ENCODE measurements around the gene SH3BP1. TPM values are rescaled to one million over a fixed set of nuclear protein-coding genes. Genes with fewer than 3 reads are reported as not detected.

The SH3BP1 gene
- total and polyA plus RNA-seq, 2 experiments from 2014 or later: 9.5 to 46.7 TPM

Small RNA genes within 50 kb of the gene (small RNA-seq; reads per million reads assigned to genes)
- gene RN7SL385P (ENCODE audit: low replicate concordance): 0.10 reads per million

Other genes starting within 250 kb of the SH3BP1 start
- 0.35 and 0.62 TPM in 2 replicates for gene ELFN2, start 212.2 kb upstream of the SH3BP1 start, total RNA-seq (2014; rRNA removed; shearing (Covaris generic))
- gene ELFN2, start 212.2 kb upstream of the SH3BP1 start, polyA plus RNA-seq (2016; fragmentation: Nextera tagmentation; extraction: Ambion mirVana): 0.18 and 0.23 TPM in 2 replicates
- 1.9 and 3.8 TPM in 2 replicates for gene MFNG, start 153.3 kb upstream of the SH3BP1 start, total RNA-seq (2014; rRNA removed; shearing (Covaris generic))
- 1.1 and 1.4 TPM in 2 replicates for gene MFNG, start 153.3 kb upstream of the SH3BP1 start, polyA plus RNA-seq (2016; fragmentation: Nextera tagmentation; extraction: Ambion mirVana)
- 17.0 and 17.2 TPM in 2 replicates for gene CARD10, start 120.3 kb upstream of the SH3BP1 start, total RNA-seq (2014; rRNA removed; shearing (Covaris generic))
- gene CARD10, start 120.3 kb upstream of the SH3BP1 start, polyA plus RNA-seq (2016; fragmentation: Nextera tagmentation; extraction: Ambion mirVana): 5.4 and 5.8 TPM in 2 replicates
- gene CDC42EP1, start 79.2 kb upstream of the SH3BP1 start, total RNA-seq (2014; rRNA removed; shearing (Covaris generic)): 8.5 and 10.2 TPM in 2 replicates
- gene CDC42EP1, start 79.2 kb upstream of the SH3BP1 start, polyA plus RNA-seq (2016; fragmentation: Nextera tagmentation; extraction: Ambion mirVana): 7.7 and 8.4 TPM in 2 replicates
- not detected in 2 replicates for gene LGALS2, start 59.6 kb upstream of the SH3BP1 start, total RNA-seq (2014; rRNA removed; shearing (Covaris generic))
- not detected in 2 replicates for gene LGALS2, start 59.6 kb upstream of the SH3BP1 start, polyA plus RNA-seq (2016; fragmentation: Nextera tagmentation; extraction: Ambion mirVana)
- gene GGA1, start 30.8 kb upstream of the SH3BP1 start, total RNA-seq (2014; rRNA removed; shearing (Covaris generic)): 53.7 and 57.1 TPM in 2 replicates
- gene GGA1, start 30.8 kb upstream of the SH3BP1 start, polyA plus RNA-seq (2016; fragmentation: Nextera tagmentation; extraction: Ambion mirVana): 33.1 and 36.9 TPM in 2 replicates
- gene PDXP, start 19.1 kb downstream of the SH3BP1 start, total RNA-seq (2014; rRNA removed; shearing (Covaris generic)): 44.2 and 55.6 TPM in 2 replicates
- gene PDXP, start 19.1 kb downstream of the SH3BP1 start, polyA plus RNA-seq (2016; fragmentation: Nextera tagmentation; extraction: Ambion mirVana): 15.0 and 18.5 TPM in 2 replicates
- gene LGALS1, start 36.0 kb downstream of the SH3BP1 start, total RNA-seq (2014; rRNA removed; shearing (Covaris generic)): 31.2 and 58.7 TPM in 2 replicates
- 62.5 and 72.6 TPM in 2 replicates for gene LGALS1, start 36.0 kb downstream of the SH3BP1 start, polyA plus RNA-seq (2016; fragmentation: Nextera tagmentation; extraction: Ambion mirVana)
- gene NOL12, start 46.7 kb downstream of the SH3BP1 start, total RNA-seq (2014; rRNA removed; shearing (Covaris generic)): 18.6 and 22.2 TPM in 2 replicates
- 48.5 and 58.8 TPM in 2 replicates for gene NOL12, start 46.7 kb downstream of the SH3BP1 start, polyA plus RNA-seq (2016; fragmentation: Nextera tagmentation; extraction: Ambion mirVana)
- 41.2 and 48.4 TPM in 2 replicates for gene TRIOBP, start 57.4 kb downstream of the SH3BP1 start, total RNA-seq (2014; rRNA removed; shearing (Covaris generic))
- gene TRIOBP, start 57.4 kb downstream of the SH3BP1 start, polyA plus RNA-seq (2016; fragmentation: Nextera tagmentation; extraction: Ambion mirVana): 21.4 and 22.6 TPM in 2 replicates
- gene GCAT, start 168.3 kb downstream of the SH3BP1 start, total RNA-seq (2014; rRNA removed; shearing (Covaris generic)): 61.3 and 87.3 TPM in 2 replicates
- gene GCAT, start 168.3 kb downstream of the SH3BP1 start, polyA plus RNA-seq (2016; fragmentation: Nextera tagmentation; extraction: Ambion mirVana): 36.8 and 39.1 TPM in 2 replicates
- 0.23 and 0.63 TPM in 2 replicates for gene GALR3, start 183.7 kb downstream of the SH3BP1 start, total RNA-seq (2014; rRNA removed; shearing (Covaris generic))
- 0.36 TPM in 1 of 2 replicates, not detected in the other for gene GALR3, start 183.7 kb downstream of the SH3BP1 start, polyA plus RNA-seq (2016; fragmentation: Nextera tagmentation; extraction: Ambion mirVana)
- 13.0 and 13.6 TPM in 2 replicates for gene ANKRD54, start 204.7 kb downstream of the SH3BP1 start, total RNA-seq (2014; rRNA removed; shearing (Covaris generic))
- gene ANKRD54, start 204.7 kb downstream of the SH3BP1 start, polyA plus RNA-seq (2016; fragmentation: Nextera tagmentation; extraction: Ambion mirVana): 14.0 and 14.1 TPM in 2 replicates
- gene EIF3L, start 209.8 kb downstream of the SH3BP1 start, total RNA-seq (2014; rRNA removed; shearing (Covaris generic)): 420 and 459 TPM in 2 replicates
- gene EIF3L, start 209.8 kb downstream of the SH3BP1 start, polyA plus RNA-seq (2016; fragmentation: Nextera tagmentation; extraction: Ambion mirVana): 430 and 466 TPM in 2 replicates

All from GM23338 (cell line).